Stromal cell of bone marrow (primary cell): ENCODE data around the gene MEX3D.

Experiments used
- DNase-seq: peaks from one replicate; pipeline ENCODE4 v3.0.0-alpha.2; 2012; ENCODE audit warnings: low read depth

Gene MEX3D

DNA sequence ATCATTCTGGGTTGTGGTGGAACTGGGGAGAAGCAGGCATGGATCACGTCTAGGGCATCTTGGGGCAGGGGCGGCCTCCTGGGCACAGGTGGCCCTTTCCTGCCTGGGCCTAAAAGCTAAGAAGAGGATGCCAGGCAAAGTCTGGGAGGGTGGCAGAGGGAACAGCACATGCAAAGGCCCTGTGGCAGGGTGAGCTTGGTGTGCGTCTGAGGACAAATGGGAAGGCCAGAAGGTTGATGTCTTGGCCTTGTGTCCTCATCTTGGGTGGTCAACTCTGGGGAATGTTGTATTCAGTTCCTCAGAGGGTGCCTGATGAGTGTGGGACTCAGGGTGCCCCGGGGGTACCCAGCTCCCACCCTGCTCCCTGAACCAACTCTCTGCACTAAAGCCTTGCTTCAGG lies 49.7 kb downstream of the MEX3D start:
- no peak for DNase-seq

GRCh38 chr19:1516395-1516753 lies 51.8 kb downstream of the MEX3D start:
- DNase-seq: no peak

GRCh38 chr19:1514986-1515721 lies 53.0 kb downstream of the MEX3D start:
- DNase-seq: no peak

- no peak for DNase-seq
Observed at GRCh38 chr19:1514295-1514661, 53.8 kb downstream of the MEX3D start.

DNA sequence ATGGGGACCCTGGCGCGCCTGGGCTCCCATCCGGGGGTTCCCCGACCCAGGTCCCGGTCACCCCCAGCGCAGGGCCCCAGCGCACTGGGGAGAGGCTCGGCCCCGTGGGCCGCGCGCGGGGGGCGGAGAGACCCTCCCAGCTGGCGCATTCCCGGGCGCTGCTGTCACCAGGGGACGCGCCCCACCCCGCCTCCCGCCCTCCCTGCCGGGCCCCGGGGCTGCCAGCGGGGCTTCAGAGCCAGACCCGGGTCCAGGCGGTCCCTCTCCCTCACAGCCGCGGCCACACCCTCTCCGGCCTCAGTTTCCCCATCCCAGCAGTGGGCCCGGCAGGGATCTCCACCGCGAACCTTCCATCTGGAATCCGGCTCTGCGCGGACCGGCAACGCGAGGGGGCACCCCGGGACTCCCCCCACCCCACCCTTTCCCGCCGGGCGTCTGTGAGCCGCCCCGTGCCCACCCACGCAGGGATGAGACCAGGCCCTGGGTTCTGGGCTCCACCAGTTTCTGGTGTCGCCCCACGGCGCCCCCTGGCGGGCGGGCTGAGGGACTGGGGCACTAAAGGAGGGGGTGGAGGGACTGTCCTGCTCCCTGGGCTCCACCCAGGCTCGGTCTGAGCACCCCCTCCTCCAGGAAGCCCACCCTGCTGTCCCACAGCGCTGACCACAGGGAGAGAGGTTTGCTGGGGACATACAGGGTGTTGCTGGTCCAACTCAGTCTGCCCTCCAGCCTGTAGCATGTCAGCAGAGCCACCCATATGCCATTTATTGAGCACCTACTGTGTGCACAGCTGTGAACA lies 54.4 kb downstream of the MEX3D start:
- no peak for DNase-seq

- DNase-seq: no peak
Observed at GRCh38 chr19:1512671-1513498, 55.2 kb downstream of the MEX3D start, which contains the start of gene ADAMTSL5. ADAMTSL5 (minus strand) TSS chr19:1513019; CDS start chr19:1510943, 2,076 bp downstream.

DNA sequence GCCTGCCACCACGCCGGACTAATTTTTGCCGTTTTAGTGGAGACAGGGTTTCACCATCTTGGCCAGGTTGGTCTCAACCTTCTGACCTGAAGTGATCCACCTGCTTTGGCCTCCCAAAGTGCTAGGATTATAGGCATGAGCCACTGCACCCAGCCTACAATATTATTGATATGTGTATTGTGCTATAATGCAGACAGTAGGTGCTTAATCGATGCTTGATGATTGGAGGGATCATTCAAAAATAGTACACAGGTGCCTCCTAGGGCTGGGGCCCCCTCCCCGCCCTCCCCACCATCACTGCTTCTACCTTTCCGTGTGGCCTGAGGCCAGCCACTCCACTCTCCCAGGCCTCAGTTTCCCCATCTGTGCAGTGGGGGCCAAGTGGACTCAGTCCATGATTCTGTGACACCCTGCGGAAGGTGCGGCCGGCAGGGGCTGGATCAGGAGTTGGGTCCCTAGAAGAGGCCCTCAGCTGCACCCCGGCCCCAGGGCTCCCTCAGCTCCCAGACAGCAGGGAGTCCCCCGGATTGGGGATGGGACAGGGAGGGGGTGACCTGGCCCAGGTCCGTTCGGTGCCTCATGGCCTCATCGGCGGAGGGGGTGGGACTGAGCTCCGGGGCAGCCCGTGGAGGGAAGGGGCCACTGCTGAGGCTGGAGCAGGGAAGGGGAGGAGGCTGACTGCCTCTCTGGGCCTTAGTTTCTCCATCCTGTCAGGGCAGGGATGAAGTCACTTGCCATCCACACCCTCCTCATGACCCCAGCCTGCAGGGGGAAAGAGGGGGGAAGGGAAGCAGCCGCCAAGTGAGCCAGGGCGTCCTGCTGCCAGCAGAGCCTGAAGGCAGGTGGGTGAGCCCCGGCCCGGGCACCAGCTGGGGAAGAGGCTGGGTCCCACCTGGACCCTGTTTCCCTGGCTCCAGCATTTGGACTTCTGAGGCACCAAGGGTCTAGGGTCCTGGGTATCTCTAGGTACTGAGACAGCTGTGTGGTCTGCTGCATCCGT lies 56.5 kb downstream of the MEX3D start:
- no peak for DNase-seq

DNA sequence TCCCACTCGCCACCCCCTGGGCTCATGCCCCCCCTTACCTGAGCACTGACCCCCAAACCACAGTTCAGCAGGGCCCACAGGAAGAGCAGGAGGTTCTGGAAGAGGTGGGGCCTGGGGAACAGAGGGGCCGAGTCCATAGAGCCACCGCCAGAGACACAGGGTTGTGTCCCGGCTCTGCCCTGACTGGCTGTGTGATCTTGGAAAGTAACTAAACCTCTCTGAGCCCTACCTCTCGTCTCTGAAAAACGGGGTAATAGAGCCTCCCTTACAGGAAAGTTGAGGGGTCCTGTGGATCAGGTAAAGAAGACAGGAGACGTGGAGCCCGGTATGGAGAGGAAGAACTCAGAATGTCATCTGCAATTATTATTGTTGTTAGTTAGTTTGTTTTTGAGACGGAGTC lies 57.3 kb downstream of the MEX3D start:
- DNase-seq: no peak

GRCh38 chr19:1510442-1510806 lies 57.7 kb downstream of the MEX3D start:
- DNase-seq: no peak

- no peak for DNase-seq
Observed at GRCh38 chr19:1509602-1510441, 58.3 kb downstream of the MEX3D start.

- DNase-seq: no peak
Observed at GRCh38 chr19:1508507-1508856, 59.6 kb downstream of the MEX3D start.

DNA sequence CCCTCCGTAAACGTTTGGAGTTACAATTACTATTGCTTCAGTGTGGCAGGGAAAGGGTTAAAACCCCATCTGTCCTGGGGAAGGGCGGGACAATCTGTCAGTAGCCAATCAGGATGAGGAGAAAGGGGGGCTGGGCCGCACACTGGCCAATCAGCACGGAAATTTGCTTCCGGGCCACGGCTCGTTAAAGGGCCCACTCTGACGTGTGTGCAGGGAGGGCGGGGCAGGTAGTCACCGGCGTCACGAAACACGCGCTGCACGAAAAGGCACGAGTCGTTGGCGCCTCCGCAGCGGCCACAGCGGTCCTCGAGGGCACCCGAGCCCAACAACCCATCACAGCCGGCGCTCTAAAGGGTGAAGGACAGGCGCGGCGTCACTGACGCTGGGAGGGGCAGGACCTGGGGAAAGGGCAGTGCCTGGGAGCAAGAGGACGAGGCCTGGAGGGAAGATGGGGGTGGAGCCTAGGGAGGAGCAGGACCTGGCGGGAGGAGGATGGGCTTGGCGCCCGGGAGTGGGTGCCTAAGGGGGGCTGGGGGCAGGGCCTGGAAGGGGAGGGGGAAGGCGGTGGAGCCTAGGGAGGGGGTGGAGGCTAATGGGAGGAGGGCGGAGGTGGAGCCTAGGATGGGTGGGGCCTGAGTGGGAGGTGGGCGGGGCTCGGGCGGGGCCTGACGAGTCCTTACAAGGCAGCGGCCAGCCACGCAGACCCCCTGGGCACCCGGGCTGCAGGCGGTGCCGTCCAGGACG lies 60.2 kb downstream of the MEX3D start:
- DNase-seq: peak; percentile 87

- DNase-seq: no peak
Observed at GRCh38 chr19:1507192-1507660, 60.9 kb downstream of the MEX3D start.

- no peak for DNase-seq
Observed at GRCh38 chr19:1505991-1506881, 61.9 kb downstream of the MEX3D start.

DNA sequence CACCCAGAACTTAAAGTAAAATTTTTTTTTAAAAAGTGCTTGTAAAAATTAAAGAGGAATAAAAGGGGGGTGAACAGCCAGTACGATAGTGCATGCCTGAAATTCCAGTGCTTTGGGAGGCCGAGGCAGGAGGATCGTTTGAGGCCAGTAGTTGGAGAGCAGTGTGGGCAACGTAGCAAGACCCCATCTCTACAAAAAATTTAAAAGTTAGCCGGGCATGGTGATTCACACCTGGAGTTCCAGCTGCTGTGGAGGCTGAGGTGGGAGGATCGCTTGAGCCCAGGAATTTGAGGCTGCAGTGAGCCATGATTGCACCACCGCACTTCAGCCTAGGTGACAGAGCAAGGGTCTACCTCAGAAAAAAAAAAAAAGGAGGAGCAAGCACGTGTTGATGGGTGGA lies 63.1 kb downstream of the MEX3D start:
- no peak for DNase-seq
